ENCODE results near the gene ATG10.
A peak's percentile ranks its signal among the peaks of the same experiment; 100 is the strongest.
"Not testable (repeated sequence)": the region's sequence is repeated elsewhere in the genome, so short reads cannot be mapped to it uniquely, and the experiment has no call there.

Gene ATG10

GRCh38 chr5:82244854-82245635 lies 273.2 kb downstream of the ATG10 start:
- no peak for DNase-seq

DNA sequence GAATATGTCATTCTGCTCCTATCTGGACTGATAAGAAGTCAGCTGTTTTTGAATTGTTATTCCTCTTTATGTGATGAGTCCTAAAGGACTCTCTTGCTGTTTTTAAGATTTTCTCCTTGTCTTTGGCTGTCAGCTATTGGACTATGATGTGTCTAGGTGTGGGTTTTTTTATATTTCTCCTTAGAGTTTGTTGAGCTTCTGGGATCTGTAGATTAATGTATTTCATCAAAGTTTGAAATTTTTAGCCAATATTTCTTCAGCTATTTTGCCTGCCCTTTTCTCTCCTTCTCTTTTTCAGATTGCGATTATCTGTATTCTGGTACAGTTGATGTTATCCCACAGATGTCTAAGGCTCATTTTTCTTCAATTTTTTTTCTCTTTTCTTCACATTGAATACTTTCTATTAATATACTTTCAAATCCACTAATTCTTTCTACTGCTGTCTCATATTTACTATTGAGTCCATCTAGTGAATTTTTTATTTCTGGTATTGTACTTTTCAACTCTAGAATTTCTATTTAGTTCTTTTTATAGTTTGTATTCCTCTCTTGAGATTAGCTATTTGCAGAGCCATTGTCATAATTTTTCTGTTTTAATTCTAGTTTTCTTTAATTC lies 275.2 kb downstream of the ATG10 start:
- no peak for DNase-seq

GRCh38 chr5:82252744-82253143 lies 280.9 kb downstream of the ATG10 start:
- DNase-seq: no peak

GRCh38 chr5:82255844-82256243 lies 284.0 kb downstream of the ATG10 start:
- no peak for DNase-seq

- DNase-seq: no peak
Observed at GRCh38 chr5:82257247-82257646, 285.4 kb downstream of the ATG10 start.

DNA sequence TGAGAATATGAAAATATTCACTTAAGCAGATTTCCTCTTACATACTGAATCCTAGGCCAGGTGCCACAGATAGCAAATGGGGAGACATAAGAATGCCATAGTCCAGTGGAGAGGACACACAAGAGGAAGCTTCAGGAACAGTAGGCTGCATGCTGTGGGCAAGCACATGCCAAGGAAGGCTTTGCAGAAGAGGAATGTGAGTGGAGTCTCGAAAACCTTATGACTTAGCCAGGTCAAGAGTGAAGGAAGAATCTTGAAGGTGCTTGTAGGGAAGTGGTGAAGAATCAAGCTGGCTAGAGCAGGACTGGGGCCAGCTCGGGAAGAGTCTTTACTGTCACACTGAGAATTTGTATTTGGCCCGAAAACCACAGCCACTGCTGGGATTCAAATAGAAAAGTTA lies 285.9 kb downstream of the ATG10 start:
- DNase-seq: no peak

GRCh38 chr5:82259172-82259800 lies 287.5 kb downstream of the ATG10 start:
- no peak for DNase-seq

DNA sequence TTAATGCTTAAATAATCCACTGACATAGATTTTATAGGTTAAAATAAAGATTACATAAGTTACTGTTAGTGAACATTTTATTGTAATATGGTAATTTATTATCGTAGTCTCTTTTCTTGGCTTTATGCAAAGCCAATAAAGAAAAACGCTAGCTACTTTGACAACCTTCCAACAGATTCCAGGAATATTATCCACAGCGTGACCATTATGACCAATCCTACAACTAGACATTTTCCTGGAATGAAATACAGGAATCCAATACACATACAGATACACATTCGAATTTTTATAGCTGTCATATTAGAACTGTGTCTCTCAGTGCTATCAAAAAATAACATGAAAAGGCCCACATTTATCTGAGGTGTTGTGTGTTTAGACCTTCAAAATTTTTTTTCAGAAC lies 293.2 kb downstream of the ATG10 start:
- DNase-seq: no peak

GRCh38 chr5:82267297-82267933 lies 295.6 kb downstream of the ATG10 start:
- DNase-seq: not testable (repeated sequence)

DNA sequence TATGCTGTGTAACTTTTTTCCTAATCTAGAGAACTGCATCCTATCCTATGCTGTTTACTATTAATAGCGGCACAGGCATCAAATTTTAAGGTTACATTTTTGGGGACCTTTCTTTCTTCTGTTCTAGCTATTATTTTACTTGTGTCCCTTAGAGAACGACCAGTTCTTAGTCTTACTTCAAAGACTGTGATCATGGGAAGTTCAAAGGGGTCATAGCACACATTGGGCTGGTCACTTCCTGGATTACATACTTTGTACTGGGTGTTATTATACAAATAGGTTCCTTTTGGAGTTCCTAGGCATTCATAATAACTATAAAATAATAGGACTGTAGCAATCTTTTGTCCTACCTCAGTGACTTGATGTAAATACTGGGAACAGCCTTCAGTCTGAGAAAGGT lies 297.5 kb downstream of the ATG10 start:
- DNase-seq: not testable (repeated sequence)

GRCh38 chr5:82272571-82273356 lies 300.9 kb downstream of the ATG10 start:
- DNase-seq: not testable (repeated sequence)

DNA sequence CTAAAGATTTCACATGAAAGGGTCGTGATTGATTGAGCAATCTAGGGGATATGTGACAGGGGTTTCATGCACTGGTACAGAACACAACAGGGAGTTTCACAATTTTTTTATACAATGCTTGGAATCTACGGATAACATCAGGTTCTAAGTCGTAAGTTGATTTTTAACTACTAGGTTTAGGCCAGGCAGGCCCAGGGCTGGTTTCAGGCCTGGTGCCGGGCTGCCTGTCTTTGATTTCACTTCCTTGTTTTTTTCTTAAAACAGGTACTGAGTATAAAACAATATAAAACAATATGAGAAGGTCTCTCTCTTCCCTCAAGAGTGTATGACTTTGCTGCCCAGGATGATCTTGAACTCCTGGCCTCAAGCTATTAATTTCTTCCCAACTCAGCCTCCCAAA lies 301.6 kb downstream of the ATG10 start:
- DNase-seq: not testable (repeated sequence)

GRCh38 chr5:82274343-82275211 lies 302.8 kb downstream of the ATG10 start:
- no peak for DNase-seq

DNA sequence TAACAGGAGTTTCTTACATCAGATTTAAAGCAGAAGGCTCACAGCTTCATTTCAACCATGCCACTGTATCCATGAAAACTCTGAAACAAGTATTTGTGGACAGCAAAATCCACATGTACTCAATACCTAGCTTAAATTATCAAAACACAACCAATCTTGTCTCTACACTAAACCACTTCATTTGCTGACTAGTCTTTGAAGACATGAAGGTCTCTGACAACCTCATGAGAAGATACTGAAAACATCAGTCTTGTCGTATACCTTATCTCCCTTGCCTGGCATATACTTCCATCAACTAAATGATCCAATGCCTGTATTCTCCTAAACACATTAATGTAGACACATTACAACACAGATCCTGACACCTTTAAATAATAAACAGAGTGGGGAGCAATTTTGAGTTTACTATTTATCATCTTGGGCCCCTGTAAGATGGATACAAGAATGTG lies 303.4 kb downstream of the ATG10 start:
- no peak for DNase-seq

- no peak for DNase-seq
Observed at GRCh38 chr5:82276800-82277612, 305.2 kb downstream of the ATG10 start.

DNA sequence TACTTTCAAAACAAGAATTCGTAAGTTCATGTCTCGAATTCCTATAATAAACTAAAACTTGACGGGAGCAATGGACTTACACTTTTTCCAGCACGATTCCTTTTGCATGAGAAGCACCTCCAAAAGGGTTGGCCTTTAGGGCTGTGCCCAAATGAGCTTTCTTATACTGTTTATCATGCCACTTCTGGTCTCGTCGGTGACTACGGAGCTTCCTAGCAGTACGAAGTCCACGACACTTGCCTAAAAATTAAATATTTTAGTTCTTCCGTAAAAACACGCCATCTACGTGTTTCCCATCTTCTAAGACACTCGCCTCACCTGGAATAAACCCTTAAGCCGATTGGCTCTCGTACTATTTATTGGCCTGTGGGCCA lies 305.8 kb downstream of the ATG10 start:
- no peak for DNase-seq

DNA sequence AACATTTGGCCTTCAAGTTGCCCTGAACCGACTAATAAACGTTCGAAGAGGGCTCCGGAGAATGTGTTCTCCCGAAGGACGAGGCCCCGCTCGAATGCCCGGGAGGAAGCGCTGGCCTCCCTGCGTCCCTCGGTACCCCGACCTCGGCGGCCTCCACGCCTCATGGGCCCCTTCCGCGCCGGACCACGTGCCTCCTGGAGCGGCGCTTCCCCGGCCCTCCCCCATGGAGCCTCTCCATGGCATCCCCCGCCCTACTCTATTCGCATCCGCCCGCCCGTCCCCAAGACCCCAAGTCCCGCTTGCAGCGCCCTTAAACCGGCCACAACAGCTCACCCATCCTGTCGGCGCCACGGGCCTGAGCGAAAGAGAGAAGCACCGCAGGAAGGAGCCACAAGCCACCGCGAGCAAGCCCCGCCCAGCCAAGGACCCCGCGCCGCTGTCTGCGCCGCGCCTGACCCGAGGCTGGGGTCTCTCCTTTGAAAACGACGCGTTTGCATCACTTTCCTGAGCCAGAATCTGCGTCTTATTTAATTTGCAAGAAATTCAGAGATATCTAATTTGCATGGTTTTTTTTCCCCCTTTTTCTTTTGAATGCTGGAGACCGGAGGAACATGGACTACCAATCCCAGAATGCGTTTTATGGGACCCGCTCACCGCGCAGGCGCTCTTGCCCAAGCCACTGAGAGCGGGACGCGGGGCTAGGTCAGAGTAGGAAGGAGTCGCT lies 306.3 kb downstream of the ATG10 start, which contains the start of gene RPS23:
Gene RPS23, minus strand, starts transcription at position 368 of the 724 bp plus-strand sequence. Its CDS starts 31 bp downstream, at position 337.
- DNase-seq: peak; percentile 68 to 81 (median 75)

DNA sequence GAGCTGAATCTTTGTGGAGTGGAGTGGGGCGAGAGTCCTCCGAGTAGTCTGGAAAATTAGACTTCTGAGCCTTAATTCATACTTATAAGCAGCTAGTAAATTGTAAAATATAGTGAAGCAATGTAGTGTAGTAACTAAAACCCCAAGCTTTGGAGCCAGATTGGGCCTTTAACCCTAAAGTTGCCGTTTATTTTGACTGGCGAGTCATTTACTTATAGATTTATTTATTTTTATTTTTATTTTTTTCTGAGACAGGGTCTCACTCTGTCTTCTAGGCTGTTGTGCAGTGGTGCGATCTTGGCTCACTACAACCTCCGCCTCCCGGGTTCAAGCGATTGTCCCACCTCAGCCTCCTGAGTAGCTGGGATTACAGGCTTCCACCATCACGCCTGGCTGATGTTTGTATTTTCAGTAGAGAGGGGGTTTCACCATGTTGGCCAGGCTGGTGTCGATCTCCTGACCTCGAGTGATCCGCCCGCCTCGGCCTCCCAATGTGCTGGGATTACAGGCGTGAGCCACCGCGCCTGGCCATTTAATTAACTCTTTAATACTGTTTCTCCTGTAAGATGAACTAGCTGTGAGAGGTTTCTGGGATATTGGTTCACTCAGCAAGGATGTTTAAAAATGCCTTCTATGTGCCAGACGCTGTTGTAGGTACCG lies 307.0 kb downstream of the ATG10 start:
- DNase-seq: no peak

- DNase-seq: no peak
Observed at GRCh38 chr5:82283893-82284292, 312.1 kb downstream of the ATG10 start.

All from activated CD4-positive, CD25-positive, alpha-beta regulatory T cell (primary cell).